HG03571 (cell line): ENCODE results near the gene MRAS.
A peak's percentile ranks its signal among the peaks of the same experiment; 100 is the strongest.
"Not testable (repeated sequence)": the region's sequence is repeated elsewhere in the genome, so short reads cannot be mapped to it uniquely, and the experiment has no call there.

ENCODE experiments used
- ATAC-seq: cut with Tn5 transposase; IDR thresholded peaks from one replicate; pipeline ENCODE4 v1.9.1; 2021; ENCODE audit not compliant: unreplicated experiment

The MRAS gene

DNA sequence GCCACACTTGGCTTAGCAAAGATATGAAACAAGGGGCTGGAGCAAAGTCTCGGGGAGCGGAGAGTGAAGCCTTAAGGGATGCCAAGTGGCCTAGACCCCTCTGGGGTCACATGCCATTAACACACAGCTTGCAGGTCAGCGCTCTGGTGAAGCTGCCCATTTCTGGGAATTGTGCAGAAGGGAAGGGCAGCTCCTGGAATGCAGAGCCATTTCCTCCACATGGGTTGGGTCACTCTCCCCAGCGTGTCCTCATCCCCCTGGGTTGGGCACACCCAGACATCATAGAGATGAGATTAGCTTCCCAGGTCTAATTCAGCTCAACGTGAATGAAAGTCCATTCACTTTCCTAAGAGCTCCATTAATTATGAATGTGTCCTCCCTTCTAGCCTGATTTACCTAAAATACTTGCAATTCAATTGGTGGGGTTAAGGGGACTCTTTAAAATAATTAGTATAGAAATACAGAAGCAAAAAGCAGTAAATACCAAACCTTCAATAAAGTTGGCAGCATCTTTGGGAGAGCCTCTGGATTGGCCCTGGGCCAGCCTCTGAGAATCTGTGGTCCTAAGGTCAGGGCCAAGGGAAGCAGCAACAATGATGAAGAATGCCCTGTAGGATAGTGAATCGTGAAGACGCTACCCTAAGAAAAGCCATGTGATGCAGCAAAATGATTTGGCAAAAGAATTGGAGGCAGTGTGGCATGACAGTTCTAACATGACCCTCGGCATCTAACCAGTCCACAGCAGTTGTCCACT is 17.8 kb downstream of the MRAS start:
- no peak for ATAC-seq

DNA sequence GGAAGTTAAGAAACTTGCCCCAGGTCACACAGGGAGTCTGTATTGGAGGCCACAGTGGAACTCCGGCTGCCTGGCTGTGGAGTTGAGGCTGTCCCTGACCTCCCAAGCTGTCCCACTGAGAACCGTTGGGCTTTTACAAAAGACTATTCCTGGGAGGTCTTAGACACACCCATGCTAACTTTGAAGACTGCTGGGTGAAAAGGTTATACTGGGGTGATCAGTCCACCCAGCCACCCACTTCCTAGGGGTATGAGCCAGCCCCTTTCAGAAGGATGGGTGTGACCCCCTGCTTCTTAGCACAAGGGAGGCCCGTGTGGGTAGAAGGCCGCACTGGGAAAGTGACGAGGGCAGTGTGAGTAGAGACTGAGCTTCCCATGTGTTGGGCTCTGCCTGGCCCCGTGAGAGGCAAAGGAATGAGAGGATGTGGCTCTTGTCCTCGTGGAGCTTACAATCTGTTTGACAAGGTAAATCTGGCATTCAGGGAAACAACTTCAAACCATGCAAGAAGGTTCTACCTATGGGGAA is 19.0 kb downstream of the MRAS start:
- ATAC-seq, result no peak

GRCh38 chr3:138367911-138368310 is 19.5 kb downstream of the MRAS start:
- no peak for ATAC-seq

GRCh38 chr3:138369151-138369900 is 20.9 kb downstream of the MRAS start:
- no peak for ATAC-seq

- no peak for ATAC-seq
Observed at GRCh38 chr3:138370321-138370720, 21.9 kb downstream of the MRAS start.

DNA sequence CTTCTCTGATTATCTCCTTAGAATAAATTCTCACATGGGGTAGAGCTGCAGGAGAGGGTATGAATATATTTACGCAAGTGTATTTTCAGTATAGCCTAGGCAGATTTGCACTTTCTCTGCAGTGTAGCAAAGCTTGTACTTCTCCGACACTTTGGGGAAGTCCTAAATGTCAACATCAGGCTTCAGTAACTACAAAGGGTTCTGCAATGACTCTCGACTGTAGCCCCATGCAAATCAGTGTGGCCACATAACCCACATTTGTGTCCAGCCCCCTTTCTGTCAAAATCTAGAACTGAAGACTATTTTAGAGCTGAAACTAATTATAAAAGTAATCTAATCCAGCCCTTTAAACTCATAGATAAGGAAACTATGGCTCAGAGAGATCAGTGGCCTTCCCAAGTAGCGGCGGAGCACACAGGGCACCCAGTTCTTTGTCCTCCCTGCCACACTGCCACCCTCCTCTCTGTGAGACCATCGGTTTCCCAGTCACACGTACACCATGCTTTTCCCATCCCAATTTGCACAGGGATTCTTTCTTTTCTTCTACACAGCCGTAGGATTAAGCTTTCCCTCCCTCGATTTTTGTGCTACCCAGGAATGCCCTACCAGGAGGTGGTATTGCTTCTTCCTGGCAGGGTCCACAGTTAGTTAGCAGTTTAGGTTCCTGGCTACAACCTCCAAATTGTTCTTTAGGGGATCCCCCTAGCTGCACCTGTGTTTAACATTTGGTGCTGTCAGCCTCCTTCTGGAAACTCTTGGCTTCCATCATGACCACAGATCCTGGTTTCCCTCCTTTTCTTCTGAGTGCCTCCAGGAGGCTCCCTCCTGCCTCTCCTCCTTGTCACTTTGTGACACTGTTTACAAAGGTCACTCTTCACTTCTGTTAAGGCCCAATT is 22.9 kb downstream of the MRAS start:
- peak; percentile 98 for ATAC-seq

DNA sequence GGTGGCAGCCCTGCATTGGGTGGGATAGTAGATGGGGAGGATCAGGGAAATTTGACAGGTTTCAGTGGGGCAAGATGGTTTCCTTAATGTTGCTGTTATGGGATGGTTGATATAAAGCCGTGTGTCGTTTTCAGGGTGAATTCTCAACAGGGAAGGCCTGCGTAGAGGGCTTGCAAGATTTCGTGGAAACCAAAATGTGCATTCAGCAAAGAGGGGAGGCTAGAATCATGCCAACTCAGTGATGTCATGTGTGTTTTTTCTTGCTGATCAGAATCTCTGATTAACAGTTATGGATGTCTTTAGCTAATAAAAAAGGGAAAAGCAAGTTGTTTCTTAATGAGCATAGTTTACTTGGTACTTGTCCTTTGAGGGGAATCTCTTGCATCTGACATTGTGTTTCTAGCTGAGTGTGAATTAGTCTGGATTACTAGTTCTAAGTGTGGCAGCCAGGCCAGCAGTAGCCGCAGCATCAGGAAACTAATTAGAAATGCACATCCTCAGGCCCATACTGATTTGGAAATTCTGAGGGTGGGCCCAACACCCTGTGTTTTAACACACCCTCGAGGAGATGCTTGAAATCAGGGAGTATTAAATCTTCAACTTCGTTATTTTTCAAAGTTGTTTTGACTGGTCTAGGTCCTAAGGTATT is 24.8 kb downstream of the MRAS start:
- ATAC-seq, result no peak

GRCh38 chr3:138373736-138374094 is 25.3 kb downstream of the MRAS start:
- no peak for ATAC-seq

GRCh38 chr3:138374573-138375134 is 26.3 kb downstream of the MRAS start:
- ATAC-seq, result no peak

- ATAC-seq, result no peak
Observed at GRCh38 chr3:138375447-138375846, 27.1 kb downstream of the MRAS start.

DNA sequence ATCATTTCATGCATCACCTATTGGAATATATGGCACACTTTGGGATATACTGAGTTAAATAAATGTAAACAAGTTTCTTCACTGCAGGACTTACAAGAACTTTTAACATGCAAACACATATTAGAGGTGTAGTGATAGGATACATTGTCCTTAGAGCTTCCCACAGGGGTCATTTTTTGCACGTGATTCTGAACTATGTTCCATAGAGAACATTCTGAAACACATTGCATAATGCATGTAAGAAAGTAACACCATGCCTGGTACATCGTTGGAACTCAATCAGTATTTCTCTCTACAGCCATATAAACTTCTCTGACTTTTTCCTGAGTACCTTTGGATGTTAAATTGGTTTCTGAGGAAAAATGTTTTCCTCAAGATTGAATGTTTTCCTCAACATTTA is 28.3 kb downstream of the MRAS start:
- no peak for ATAC-seq

GRCh38 chr3:138377212-138377611 is 28.8 kb downstream of the MRAS start:
- not testable (repeated sequence) for ATAC-seq

DNA sequence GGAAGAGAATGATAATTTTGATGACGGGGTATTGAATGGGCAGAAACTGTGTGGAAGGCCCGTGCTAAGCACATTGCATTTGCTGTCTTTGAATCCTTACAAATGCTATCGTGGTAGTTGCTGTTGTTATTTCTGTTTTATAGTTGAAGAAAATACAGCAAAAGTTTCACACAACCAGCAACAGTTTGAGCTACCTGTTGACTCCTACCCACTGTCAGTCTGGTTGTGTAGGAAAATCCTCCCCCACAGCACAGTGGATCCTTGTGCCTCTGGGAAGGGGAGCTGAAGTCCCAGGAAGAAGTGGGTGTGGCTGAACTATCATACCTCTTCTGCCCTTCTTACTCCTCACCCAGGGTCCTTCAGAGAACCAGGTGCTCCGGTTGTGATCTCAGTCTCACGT is 29.4 kb downstream of the MRAS start:
- no peak for ATAC-seq

- ATAC-seq, result no peak
Observed at GRCh38 chr3:138378331-138378730, 30.0 kb downstream of the MRAS start.

DNA sequence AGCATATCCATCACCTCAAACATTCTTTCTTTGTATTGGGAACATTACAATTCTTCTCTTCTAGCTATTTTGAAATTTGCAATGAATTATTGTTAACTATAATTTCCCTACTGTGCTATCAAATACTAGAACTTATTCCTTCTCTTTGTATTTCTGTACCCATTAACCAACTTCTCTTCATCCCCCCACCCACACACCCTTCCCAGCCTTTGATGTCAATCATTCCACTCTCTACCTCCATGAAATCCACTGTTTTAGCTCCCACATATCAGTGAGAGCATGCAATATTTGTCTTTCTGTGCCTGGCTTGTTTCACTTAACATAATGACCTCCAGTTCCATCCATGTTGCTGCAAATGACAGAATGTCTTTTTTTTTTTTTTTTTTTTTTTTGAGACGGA is 30.6 kb downstream of the MRAS start:
- ATAC-seq, result no peak

- no peak for ATAC-seq
Observed at GRCh38 chr3:138381413-138381901, 33.1 kb downstream of the MRAS start.

DNA sequence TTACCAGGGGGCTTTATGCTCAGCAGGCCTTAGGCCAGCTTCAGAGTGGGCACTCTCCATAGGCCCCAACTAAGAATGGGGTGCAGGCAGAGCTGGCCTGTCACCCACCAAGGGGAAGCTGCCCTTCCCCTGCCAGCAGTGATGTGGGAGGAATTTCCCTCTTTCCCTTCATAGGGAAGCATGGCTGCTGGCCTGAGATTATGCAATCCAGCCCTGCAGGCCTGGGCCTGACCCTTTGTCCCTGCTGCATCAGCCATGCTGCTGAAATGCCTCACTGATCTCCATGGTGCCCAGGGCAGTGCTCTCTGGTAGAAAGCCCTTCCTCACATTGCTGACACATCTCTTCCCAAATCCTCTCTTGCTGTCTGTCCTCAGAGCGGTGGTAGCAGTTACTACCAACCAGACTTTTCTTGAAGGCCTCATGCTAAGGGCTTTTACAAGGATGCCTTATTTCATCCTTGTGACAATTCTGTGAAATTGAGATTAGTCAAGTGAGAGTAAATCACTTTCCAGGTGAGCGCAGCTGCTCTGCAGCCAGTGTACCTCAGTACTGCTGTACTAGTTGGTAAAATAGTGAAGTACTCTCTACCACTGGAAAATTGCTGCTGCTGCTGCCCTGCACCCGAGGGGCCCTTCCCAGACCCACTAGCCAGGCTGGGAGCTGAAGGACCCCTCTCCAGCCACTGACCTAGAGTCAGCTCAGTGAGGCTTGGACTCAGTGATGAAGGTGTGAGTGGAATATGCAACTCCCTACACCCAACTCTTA is 33.8 kb downstream of the MRAS start:
- ATAC-seq, result no peak

DNA sequence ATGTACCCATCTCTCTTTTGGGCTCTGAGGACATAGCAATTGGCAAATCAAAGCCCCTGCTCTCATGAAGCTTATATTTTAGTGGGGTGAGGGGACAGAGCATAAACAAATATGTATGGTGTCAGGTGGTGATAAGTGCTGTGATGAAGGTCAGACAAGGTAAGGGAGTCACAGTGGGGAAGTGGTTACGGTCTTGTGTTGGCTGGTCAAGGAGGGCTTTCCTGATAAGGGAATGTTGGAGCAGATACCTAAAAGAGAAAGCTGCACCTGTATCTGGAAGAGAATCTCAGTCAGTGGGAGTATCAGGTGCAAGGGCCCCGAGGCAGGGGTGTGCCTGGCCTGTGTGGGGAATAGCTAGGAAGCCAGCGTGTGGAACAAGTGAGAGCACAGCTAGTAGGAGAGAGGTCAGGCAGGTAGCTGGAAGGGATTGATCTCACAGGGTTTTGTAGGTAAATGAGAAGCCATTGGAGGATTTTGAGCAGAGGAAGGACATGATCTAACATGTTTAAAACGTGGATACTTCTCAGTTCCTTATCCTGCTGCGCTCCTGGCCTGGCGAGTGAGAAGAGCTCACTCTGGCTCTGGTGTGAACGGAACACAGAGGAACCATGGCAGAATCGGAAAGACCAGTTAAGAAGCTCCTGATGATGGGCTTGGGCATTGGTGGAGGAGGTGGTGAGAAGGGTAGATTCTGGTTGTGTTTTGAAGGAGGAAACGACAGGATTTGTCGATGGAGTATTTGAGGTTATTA is 35.5 kb downstream of the MRAS start:
- ATAC-seq, result no peak

GRCh38 chr3:138384531-138384930 is 36.2 kb downstream of the MRAS start:
- ATAC-seq, result no peak
